ENCODE results near the gene EFCAB6. TPM values are rescaled to one million over a fixed set of nuclear protein-coding genes. Genes with fewer than 3 reads are reported as not detected.

EFCAB6 gene
- total RNA-seq, 1 donor from 2014 or later: 1.1 TPM

DNA sequence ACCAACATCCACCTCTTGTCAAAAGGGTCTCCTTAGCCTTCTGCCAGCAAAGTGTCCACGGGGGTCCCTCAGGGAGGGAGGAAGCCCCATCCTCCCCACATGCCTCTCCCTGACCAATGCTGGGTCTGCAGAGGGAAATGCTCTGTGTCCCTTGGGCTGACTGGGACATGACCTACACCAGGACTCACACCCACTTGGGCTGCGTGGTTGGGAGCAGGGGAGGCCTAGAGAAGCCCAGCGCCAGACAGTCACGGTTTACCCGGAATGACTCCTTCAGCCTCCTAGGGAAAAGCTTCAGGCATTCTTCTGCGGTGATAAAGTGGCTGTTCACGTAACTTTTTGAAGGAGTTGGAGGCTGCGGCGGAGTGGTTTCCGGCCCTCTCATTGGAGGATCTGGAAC is 180.3 kb downstream of the EFCAB6 start:
- DNase-seq (ENCODE audit: low spot score): no peak
- H3K4me1 Mint-ChIP-seq (ENCODE audit: low read depth): no peaks in the 10 kb centered on the region
- H3K9me3 Mint-ChIP-seq (ENCODE audit: low read depth): no peaks in the 10 kb centered on the region
- H3K36me3 Mint-ChIP-seq (ENCODE audit: low read depth): no peaks in the 10 kb centered on the region
- TF ChIP-seq, protein P1, sequence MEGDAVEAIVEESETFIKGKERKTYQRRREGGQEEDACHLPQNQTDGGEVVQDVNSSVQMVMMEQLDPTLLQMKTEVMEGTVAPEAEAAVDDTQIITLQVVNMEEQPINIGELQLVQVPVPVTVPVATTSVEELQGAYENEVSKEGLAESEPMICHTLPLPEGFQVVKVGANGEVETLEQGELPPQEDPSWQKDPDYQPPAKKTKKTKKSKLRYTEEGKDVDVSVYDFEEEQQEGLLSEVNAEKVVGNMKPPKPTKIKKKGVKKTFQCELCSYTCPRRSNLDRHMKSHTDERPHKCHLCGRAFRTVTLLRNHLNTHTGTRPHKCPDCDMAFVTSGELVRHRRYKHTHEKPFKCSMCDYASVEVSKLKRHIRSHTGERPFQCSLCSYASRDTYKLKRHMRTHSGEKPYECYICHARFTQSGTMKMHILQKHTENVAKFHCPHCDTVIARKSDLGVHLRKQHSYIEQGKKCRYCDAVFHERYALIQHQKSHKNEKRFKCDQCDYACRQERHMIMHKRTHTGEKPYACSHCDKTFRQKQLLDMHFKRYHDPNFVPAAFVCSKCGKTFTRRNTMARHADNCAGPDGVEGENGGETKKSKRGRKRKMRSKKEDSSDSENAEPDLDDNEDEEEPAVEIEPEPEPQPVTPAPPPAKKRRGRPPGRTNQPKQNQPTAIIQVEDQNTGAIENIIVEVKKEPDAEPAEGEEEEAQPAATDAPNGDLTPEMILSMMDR (IDR thresholded peaks at IDR 0.05): no peak
- no peak overlapping the region for H3K4me3 Mint-ChIP-seq (ENCODE audit: unreplicated experiment)
- peaks cover 4% of the 10 kb centered on the region for H3K27me3 Mint-ChIP-seq (ENCODE audit: low read depth)
- H3K27ac Mint-ChIP-seq (ENCODE audit: unreplicated experiment): no peak overlapping the region

DNA sequence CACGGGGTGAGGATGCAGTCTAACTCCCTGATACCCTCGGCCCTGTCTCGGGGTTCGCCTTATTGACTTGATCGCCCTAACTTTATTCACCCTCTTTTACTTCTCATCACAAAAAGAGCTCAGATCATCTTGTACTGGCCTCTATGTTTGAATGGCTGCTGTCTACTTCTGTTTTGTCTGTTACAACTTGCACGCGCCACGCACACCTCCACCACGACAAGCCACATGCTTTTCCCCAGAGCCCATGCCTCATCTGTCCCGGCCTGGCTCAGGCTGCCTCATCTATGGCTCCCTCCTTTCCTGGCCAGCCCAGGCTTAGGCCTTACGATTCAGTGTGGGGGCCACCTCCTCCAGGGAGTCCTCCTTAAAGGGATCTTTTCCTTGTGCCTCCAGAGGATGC is 180.9 kb downstream of the EFCAB6 start:
- no peaks in the 10 kb centered on the region for H3K36me3 Mint-ChIP-seq (ENCODE audit: low read depth)
- no peak for DNase-seq (ENCODE audit: low spot score)
- no peak overlapping the region for H3K27ac Mint-ChIP-seq (ENCODE audit: unreplicated experiment)
- H3K27me3 Mint-ChIP-seq (ENCODE audit: low read depth): peaks cover 4% of the 10 kb centered on the region
- TF ChIP-seq, protein P1 (IDR thresholded peaks at IDR 0.05): no peak
- no peaks in the 10 kb centered on the region for H3K4me1 Mint-ChIP-seq (ENCODE audit: low read depth)
- no peak overlapping the region for H3K4me3 Mint-ChIP-seq (ENCODE audit: unreplicated experiment)
- no peaks in the 10 kb centered on the region for H3K9me3 Mint-ChIP-seq (ENCODE audit: low read depth)

DNA sequence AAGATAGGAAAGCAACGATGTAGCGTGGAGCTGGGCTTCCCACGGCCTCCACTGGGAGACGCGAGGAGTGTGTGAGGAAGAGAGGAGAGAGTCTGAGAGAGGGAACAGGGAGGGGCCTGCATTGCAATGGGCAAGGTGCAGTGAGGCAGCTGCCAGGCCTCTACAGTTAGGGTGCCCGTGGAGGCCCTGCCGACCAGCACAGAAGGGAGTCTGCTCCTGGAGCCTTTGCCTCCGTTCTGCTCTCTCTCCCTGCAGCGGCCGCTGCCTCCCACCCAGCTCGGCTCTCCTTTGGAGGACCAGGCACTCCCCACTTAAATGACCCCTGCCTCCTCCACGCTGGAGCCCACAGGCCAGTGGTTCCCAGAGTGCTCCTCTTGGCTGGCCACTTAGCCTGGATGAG is 181.7 kb downstream of the EFCAB6 start:
- no peaks in the 10 kb centered on the region for H3K9me3 Mint-ChIP-seq (ENCODE audit: low read depth)
- no peaks in the 10 kb centered on the region for H3K36me3 Mint-ChIP-seq (ENCODE audit: low read depth)
- no peak overlapping the region for H3K4me3 Mint-ChIP-seq (ENCODE audit: unreplicated experiment)
- DNase-seq (ENCODE audit: low spot score): no peak
- H3K27me3 Mint-ChIP-seq (ENCODE audit: low read depth): peaks cover 4% of the 10 kb centered on the region
- TF ChIP-seq, protein P1 (IDR thresholded peaks at IDR 0.05): no peak
- no peak overlapping the region for H3K27ac Mint-ChIP-seq (ENCODE audit: unreplicated experiment)
- no peaks in the 10 kb centered on the region for H3K4me1 Mint-ChIP-seq (ENCODE audit: low read depth)

DNA sequence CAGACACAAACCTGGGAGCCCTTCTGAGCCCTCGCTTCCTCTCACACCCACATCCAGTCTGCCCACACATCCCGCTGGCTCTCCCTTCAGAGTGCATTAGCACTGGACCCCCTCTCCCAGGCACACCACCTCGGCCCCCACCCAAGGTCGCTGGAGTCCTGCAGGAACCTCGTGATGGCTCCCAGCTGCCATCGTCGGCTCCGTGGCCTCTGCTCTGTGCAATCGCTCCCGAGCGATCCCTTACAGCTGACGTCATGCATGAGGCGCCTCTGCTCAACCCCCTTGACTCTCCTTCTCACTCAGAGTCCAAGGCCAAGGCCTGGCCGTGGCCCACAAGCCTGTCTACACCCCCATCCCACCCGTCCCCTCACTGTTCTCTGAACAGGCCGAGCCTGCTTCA is 183.9 kb downstream of the EFCAB6 start:
- Mint-ChIP-seq H3K27me3 (ENCODE audit: low read depth) (peaks cover 2% of the 10 kb centered on the region), H3K4me1 (ENCODE audit: low read depth) (no peaks in the 10 kb centered on the region), H3K4me3 (ENCODE audit: unreplicated experiment) (no peak overlapping the region), H3K9me3 (ENCODE audit: low read depth) (no peaks in the 10 kb centered on the region), H3K36me3 (ENCODE audit: low read depth) (no peaks in the 10 kb centered on the region), H3K27ac (ENCODE audit: unreplicated experiment) (no peak overlapping the region)
- TF ChIP-seq, protein P1 (IDR thresholded peaks at IDR 0.05): no peak
- no peak for DNase-seq (ENCODE audit: low spot score)

DNA sequence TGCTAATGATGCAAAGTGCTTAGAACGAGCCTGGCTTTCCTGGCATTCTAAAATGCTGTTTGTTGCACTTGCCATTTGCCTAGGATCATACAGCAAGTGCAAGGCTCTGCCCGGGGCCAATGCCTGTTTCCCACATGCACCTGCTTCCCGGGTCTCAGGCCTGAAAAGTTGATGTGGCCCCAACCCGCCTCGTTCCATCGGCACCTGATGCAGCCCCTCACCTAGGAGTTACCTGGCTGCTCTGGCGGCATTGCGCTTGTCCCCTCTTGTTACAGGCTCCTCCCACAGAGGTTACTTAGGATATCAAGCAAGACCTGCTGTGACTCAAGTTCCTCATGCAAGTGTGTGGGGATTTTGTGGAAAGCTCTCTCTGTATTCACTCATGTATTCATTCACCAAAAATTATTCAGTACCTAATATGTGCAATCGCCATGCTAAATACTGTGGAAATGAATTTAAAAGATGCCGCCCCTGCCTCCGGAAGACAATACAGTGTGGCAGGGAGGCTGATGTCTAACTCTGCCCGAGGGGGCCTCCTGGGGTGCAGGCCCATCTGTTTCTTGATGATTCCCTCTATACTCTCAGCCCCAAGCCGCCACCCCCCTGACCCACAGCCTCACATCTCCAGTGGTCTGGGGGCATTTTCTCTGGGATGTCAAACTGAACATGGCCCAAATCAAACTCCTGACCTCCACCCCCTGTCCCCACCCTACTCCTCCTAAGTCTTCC is 184.5 kb downstream of the EFCAB6 start:
- Mint-ChIP-seq H3K36me3 (ENCODE audit: low read depth) (no peaks in the 10 kb centered on the region), H3K9me3 (ENCODE audit: low read depth) (no peaks in the 10 kb centered on the region), H3K27me3 (ENCODE audit: low read depth) (peaks cover 2% of the 10 kb centered on the region), H3K27ac (ENCODE audit: unreplicated experiment) (no peak overlapping the region), H3K4me3 (ENCODE audit: unreplicated experiment) (no peak overlapping the region), H3K4me1 (ENCODE audit: low read depth) (no peaks in the 10 kb centered on the region)
- DNase-seq (ENCODE audit: low spot score): no peak
- TF ChIP-seq, protein P1 (IDR thresholded peaks at IDR 0.05): no peak

All from chondrocyte (in vitro differentiated cells).